Omental fat pad (tissue), 4 donors: Measurements from ENCODE around the gene DOCK4. TPM values are rescaled to one million over a fixed set of nuclear protein-coding genes. Genes with fewer than 3 reads are reported as not detected.

Experiments
- ATAC-seq: fragments of 150-250 bp; one replicate; pipeline ENCODE4 v1.9.1; 2016; ENCODE audit warnings: mild to moderate bottlenecking, moderate library complexity; ENCODE audit not compliant: low FRiP score
- DNase-seq: peaks from one replicate; pipeline ENCODE4 v3.0.0-alpha.2; 2019; ENCODE audit warnings: low spot score
- total RNA-seq, 4 donors: library from RNA; depleted of rRNA; stranded (reverse); fragments of >200 nt; gene quantifications; one replicate each; pipeline ENCODE4 v1.1.0, GENCODE V29; 2016
- TF ChIP-seq, protein P1 (sequence below), 3 donors: fragments of 450-650 bp; IDR thresholded peaks; one replicate each; pipeline ENCODE4 v1.5.1; 2016 to 2017; ENCODE audit warnings: antibody characterized with exemption in 3 of 3, mild to moderate bottlenecking in 3 of 3, moderate library complexity in 2 of 3

DOCK4 gene
- total RNA-seq, 4 donors from 2014 or later = 47.5 to 86.9 (median 59.7) TPM

- DNase-seq = no peak
- TF ChIP-seq, protein P1, sequence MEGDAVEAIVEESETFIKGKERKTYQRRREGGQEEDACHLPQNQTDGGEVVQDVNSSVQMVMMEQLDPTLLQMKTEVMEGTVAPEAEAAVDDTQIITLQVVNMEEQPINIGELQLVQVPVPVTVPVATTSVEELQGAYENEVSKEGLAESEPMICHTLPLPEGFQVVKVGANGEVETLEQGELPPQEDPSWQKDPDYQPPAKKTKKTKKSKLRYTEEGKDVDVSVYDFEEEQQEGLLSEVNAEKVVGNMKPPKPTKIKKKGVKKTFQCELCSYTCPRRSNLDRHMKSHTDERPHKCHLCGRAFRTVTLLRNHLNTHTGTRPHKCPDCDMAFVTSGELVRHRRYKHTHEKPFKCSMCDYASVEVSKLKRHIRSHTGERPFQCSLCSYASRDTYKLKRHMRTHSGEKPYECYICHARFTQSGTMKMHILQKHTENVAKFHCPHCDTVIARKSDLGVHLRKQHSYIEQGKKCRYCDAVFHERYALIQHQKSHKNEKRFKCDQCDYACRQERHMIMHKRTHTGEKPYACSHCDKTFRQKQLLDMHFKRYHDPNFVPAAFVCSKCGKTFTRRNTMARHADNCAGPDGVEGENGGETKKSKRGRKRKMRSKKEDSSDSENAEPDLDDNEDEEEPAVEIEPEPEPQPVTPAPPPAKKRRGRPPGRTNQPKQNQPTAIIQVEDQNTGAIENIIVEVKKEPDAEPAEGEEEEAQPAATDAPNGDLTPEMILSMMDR (IDR thresholded peaks at IDR 0.05) = no peak
- no peak for ATAC-seq
Measured at GRCh38 chr7:111708072-111708471, 498.1 kb downstream of the DOCK4 start.

- TF ChIP-seq, protein P1 (IDR thresholded peaks at IDR 0.05) = no peak
- no peak for DNase-seq
- ATAC-seq = no peak
Measured at GRCh38 chr7:111705807-111706206, 500.4 kb downstream of the DOCK4 start.

GRCh38 chr7:111697771-111698170 is 508.4 kb downstream of the DOCK4 start:
- no peak for ATAC-seq
- TF ChIP-seq, protein P1 (IDR thresholded peaks at IDR 0.05) = no peak

GRCh38 chr7:111694376-111694775 is 511.8 kb downstream of the DOCK4 start:
- DNase-seq (no peak), ATAC-seq (no peak)
- TF ChIP-seq, protein P1 (IDR thresholded peaks at IDR 0.05) = no peak

More at GRCh38 chr7:111697771-111698170, 508.4 kb downstream of the DOCK4 start:
- DNase-seq = no peak

GRCh38 chr7:111690364-111691111 is 515.7 kb downstream of the DOCK4 start:
- ATAC-seq (no peak), DNase-seq (no peak)
- TF ChIP-seq, protein P1 (IDR thresholded peaks at IDR 0.05) = no peak

DNA sequence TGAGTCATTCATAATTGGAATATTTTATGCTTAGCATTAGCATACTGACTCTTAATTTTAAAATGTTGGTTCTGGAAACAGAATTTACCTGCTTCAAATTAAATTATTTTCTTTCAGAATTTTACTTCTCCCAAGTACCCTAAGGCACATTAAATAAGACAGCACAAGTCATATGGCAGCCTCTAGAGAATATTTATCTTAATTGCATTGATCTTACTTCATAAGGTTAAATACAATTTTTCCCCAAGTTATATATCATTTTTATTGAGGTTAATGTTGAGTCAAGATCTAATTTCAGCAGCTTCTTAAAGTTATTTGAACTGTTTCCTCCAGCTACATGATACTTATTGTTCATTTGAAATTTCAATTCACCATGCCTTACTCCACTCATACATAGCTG is 520.9 kb downstream of the DOCK4 start:
- no peak for ATAC-seq
- TF ChIP-seq, protein P1 (IDR thresholded peaks at IDR 0.05) = no peak
- no peak for DNase-seq
